ENCODE data around the gene TMEM119. TPM values are rescaled to one million over a fixed set of nuclear protein-coding genes. Genes with fewer than 3 reads are reported as not detected.

TMEM119 gene
- total and polyA plus RNA-seq, 12 donors: 3.1 to 14.8 (median 6.6) TPM

DNA sequence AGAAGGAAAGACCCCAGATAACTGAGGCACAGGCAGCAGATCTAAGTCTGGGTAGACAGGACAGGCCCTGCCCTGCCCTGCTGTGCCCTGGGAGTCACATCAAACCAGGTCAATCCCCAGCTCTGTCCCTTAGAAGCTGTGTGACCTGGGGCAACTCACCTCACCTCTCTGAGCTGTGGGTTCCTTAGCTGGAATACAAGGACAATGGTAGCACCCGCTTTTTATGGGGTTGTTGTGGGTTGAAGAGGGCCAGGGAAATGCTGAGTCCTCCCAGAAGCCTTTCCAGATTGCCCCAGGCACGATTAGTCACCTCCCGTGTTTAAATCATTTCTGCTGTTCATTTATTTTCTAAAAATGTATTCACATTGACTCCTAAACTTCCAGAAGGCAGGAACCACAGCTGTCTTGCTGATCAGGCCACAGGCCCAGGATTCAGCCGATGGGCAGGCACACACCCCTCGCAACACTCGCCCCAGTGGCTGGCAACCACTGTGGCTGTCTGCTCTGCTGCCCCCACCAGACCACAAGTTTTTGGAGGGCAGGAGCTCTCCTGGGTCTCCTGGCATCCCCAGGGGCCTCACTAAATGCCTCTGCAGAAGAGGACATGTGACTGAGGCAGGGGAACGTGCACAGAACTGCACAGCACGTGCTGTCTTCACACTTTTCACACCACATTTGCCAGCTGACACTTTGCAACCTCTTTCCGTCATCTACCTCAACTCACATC, 32.8 kb upstream of the TMEM119 start:
- Histone ChIP-seq H3K36me3 (replicated peaks in 1 of 2) (no peaks in the 10 kb centered on the region), H3K27ac (peak overlapping the region in 2 of 5 donors; percentile 42 to 55), H3K4me1 (replicated peaks in 1 of 2) (peaks cover 3 to 26% of the 10 kb centered on the region in 2 donors), H3K9me3 (replicated peaks in 1 of 3) (no peaks in the 10 kb centered on the region), H3K27me3 (no peaks in the 10 kb centered on the region), H3K4me3 (no peak overlapping the region)
- TF ChIP-seq POLR2A (IDR thresholded peaks at IDR 0.05): no peak
- TF ChIP-seq, protein P1, sequence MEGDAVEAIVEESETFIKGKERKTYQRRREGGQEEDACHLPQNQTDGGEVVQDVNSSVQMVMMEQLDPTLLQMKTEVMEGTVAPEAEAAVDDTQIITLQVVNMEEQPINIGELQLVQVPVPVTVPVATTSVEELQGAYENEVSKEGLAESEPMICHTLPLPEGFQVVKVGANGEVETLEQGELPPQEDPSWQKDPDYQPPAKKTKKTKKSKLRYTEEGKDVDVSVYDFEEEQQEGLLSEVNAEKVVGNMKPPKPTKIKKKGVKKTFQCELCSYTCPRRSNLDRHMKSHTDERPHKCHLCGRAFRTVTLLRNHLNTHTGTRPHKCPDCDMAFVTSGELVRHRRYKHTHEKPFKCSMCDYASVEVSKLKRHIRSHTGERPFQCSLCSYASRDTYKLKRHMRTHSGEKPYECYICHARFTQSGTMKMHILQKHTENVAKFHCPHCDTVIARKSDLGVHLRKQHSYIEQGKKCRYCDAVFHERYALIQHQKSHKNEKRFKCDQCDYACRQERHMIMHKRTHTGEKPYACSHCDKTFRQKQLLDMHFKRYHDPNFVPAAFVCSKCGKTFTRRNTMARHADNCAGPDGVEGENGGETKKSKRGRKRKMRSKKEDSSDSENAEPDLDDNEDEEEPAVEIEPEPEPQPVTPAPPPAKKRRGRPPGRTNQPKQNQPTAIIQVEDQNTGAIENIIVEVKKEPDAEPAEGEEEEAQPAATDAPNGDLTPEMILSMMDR (IDR thresholded peaks at IDR 0.05): no peak
- intact Hi-C loops (cut with DNase I): no loop called here
- WGBS, 4 donors: 58 to 78% (median 61%) methylated on average over 9 of the region's 9 CpGs
- peak in 1 of 7 donors; percentile 5 for DNase-seq

DNA sequence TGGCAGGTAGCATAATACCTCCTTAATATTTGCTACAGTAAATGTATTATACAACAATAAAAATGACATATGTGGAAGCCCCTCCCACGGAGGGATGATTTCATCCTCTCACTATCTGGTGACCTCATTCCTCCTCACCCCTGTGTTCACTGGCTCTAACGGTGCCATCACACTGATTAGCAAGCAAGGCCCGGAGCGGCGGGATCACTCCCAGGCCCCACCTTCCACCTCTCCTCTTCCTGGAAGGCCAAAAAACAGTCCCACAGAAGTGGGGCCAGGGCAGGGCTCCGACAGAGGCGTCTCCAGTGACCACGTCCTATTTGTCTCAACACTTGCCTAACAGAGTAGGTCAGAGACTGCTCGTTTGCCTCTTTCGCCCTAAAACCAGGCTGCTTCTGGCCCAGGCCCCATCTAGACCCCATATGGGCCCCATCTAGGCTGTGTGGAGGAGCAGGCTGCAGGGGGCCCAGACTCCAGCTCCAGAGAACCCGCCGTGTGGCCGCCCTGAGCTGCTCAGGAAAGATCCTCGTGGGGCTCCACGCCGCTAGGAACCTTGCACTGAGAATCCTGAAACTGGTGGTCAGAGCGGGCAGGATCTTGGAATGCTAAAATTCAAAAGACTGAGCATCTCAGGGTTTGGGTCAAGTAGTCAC, 32.1 kb upstream of the TMEM119 start:
- H3K27me3 ChIP-seq: no peaks in the 10 kb centered on the region
- H3K9me3 ChIP-seq (replicated peaks in 1 of 3): no peaks in the 10 kb centered on the region
- peaks cover 3 to 23% of the 10 kb centered on the region in 2 donors for H3K4me1 ChIP-seq (replicated peaks in 1 of 2)
- no peaks in the 10 kb centered on the region for H3K36me3 ChIP-seq (replicated peaks in 1 of 2)
- H3K27ac ChIP-seq: peak overlapping the region in 2 of 5 donors; percentile 42 to 55
- no peak for TF ChIP-seq POLR2A (IDR thresholded peaks at IDR 0.05)
- TF ChIP-seq, protein P1 (IDR thresholded peaks at IDR 0.05): no peak
- H3K4me3 ChIP-seq: no peak overlapping the region
- WGBS, 4 donors: 56 to 72% (median 66%) methylated on average over 14 to 17 of the region's 17 CpGs
- DNase-seq: peak in 4 of 7 donors; percentile 28 to 68 (median 60)
- intact Hi-C loops (cut with DNase I): no loop called here

DNA sequence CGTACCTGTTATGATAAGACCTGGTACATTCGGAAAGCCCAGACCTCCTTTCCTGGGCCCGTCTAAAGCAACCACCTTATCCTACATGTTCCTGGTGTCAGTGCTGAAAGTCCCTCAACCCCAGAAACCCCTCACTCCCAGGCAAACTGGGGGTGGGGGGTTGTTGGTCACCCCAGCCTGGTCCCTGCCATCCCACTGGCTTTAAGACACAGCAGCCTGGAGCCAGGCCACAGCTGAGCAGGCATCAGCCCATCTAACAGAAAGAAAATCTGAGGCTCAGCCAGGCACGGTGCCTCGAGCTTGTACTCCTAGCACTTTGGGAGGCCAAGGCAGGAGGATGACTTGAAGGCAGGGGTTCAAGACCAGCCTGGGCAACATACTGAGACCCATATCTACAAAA, 31.3 kb upstream of the TMEM119 start:
- intact Hi-C loops (cut with DNase I): no loop called here
- no peaks in the 10 kb centered on the region for H3K36me3 ChIP-seq (replicated peaks in 1 of 2)
- peak overlapping the region in 2 of 5 donors; percentile 40 to 65 for H3K27ac ChIP-seq
- H3K4me1 ChIP-seq (replicated peaks in 1 of 2): peaks cover 3 to 23% of the 10 kb centered on the region in 2 donors
- DNase-seq: peak in 1 of 7 donors; percentile 15
- no peak overlapping the region for H3K4me3 ChIP-seq
- no peaks in the 10 kb centered on the region for H3K9me3 ChIP-seq (replicated peaks in 1 of 3)
- H3K27me3 ChIP-seq: no peaks in the 10 kb centered on the region
- 86 to 91% (median 89%) methylated on average over 2 to 5 of the region's 5 CpGs for WGBS, 4 donors
- TF ChIP-seq POLR2A (IDR thresholded peaks at IDR 0.05): no peak
- TF ChIP-seq, protein P1 (IDR thresholded peaks at IDR 0.05): no peak

DNA sequence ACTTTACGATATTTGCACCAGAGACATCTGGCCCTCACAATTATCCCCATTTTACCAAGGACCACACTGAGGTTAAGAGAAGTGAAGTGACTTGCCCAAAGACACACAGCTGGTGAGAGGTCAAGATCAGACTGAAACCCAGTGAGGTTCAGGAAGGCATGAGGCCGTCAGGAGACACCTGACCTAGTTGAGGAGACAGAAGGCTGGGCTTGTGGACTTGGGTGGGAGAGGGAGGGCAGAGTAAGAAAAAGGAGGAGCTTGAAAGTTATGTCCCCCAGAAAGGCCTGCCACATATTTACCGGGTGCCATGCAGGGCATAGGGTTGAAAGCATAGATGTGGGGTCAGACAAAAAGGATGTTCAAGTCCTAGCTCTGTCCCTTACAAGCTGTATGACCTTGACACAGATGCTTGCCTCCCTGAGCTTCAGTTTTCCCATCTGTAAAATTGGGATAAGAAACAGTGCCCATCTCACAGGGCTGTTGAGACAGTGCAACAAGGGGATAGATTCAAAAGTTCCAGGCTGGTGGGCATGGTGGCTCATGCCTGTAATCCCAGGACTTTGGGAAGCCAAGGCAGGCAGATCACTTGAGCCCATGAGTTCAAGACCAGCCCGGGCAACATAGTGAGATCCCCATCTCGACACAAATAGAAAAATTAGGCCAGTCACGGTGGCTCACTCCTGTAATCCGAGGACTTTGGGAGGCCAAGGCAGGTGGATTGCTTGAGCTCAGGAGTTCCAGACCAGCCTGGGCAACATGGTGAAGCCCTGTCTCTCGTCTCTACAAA, 29.4 kb upstream of the TMEM119 start:
- 82 to 90% (median 88%) methylated on average over 6 to 8 of the region's 8 CpGs for WGBS, 4 donors
- Histone ChIP-seq H3K27ac (no peak overlapping the region), H3K9me3 (replicated peaks in 1 of 3) (no peaks in the 10 kb centered on the region), H3K4me3 (no peak overlapping the region), H3K36me3 (replicated peaks in 1 of 2) (no peaks in the 10 kb centered on the region), H3K4me1 (replicated peaks in 1 of 2) (peaks cover 3 to 23% of the 10 kb centered on the region in 2 donors), H3K27me3 (no peaks in the 10 kb centered on the region)
- DNase-seq: no peak
- intact Hi-C loops (cut with DNase I): no loop called here
- no peak for TF ChIP-seq POLR2A (IDR thresholded peaks at IDR 0.05)
- TF ChIP-seq, protein P1 (IDR thresholded peaks at IDR 0.05): no peak

All from adrenal gland (tissue), 12 donors.